Suprapubic skin (tissue), 3 donors: ENCODE data around the gene ARMCX4.

Source experiments
- CTCF ChIP-seq, 2 donors: fragments of 200-600 bp in 1 of 2; fragments of 450-650 bp in 1 of 2; sonication (generic) in 1 of 2; IDR thresholded peaks; one replicate each; pipeline ENCODE4 v1.5.1; 2016 to 2019; ENCODE audit warnings: antibody characterized with exemption in 2 of 2, mild to moderate bottlenecking in 1 of 2, moderate library complexity in 1 of 2
- EP300 ChIP-seq: sonication (generic); formaldehyde crosslinking; IDR thresholded peaks from one replicate; pipeline ENCODE4 v1.6.1; 2017; ENCODE audit warnings: antibody characterized with exemption
- POLR2A ChIP-seq, 2 donors: fragments of 450-650 bp; IDR thresholded peaks; one replicate each; pipeline ENCODE4 v1.6.1; 2017; ENCODE audit warnings: antibody characterized with exemption in 2 of 2, mild to moderate bottlenecking in 2 of 2, moderate library complexity in 2 of 2

DNA sequence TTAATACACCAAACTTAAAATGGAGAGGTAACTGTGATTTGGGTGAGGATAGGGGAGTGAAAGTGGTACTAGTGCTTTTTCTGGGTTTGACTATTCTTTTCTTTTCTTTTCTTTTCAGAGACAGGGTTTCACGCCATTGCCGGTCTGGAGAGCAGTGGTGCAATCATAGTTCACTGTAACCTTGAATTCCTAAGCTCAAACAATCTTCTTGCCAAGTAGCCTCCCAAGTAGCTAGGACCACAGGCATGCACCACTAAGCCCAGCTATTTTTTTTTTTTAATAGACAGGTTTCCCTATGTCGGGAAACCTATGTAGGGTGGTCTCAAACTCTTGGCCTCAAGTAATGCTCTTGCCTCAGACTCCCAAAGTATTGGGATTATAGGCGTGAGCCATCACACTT, 3.0 kb upstream of the ARMCX4 start:
- TF ChIP-seq CTCF (IDR thresholded peaks at IDR 0.05): no peak
- no peak for TF ChIP-seq POLR2A (IDR thresholded peaks at IDR 0.05)
- TF ChIP-seq EP300: no peak
